Activated CD8-positive, alpha-beta memory T cell treated with anti-CD3 and anti-CD28 coated beads, Interleukin-2, amount 50 U/mL, for 1 hour (primary cell): ENCODE results near the gene NCKAP5.
"Not testable (repeated sequence)": the region's sequence is repeated elsewhere in the genome, so short reads cannot be mapped to it uniquely, and the experiment has no call there.

Experiments used
- DNase-seq: peaks from one replicate; pipeline ENCODE4 v3.0.0-alpha.2; 2020; ENCODE audit errors: extremely low read depth

The NCKAP5 gene

GRCh38 chr2:133209325-133209724, 358.9 kb downstream of the NCKAP5 start:
- no peak for DNase-seq

GRCh38 chr2:133206666-133207065, 361.6 kb downstream of the NCKAP5 start:
- DNase-seq, result not testable (repeated sequence)

GRCh38 chr2:133204421-133204820, 363.8 kb downstream of the NCKAP5 start:
- DNase-seq, result no peak

- DNase-seq, result no peak
Observed at GRCh38 chr2:133200684-133201421, 367.4 kb downstream of the NCKAP5 start.

- no peak for DNase-seq
Observed at GRCh38 chr2:133198678-133199077, 369.6 kb downstream of the NCKAP5 start.

GRCh38 chr2:133197156-133197555, 371.1 kb downstream of the NCKAP5 start:
- no peak for DNase-seq

GRCh38 chr2:133194777-133195335, 373.4 kb downstream of the NCKAP5 start:
- DNase-seq, result no peak

GRCh38 chr2:133194362-133194655, 374.0 kb downstream of the NCKAP5 start:
- DNase-seq, result no peak

GRCh38 chr2:133193544-133194361, 374.5 kb downstream of the NCKAP5 start:
- DNase-seq, result no peak

- no peak for DNase-seq
Observed at GRCh38 chr2:133192028-133192427, 376.2 kb downstream of the NCKAP5 start.

GRCh38 chr2:133177196-133177595, 391.1 kb downstream of the NCKAP5 start:
- DNase-seq, result no peak

- DNase-seq, result no peak
Observed at GRCh38 chr2:133175926-133176325, 392.3 kb downstream of the NCKAP5 start.

GRCh38 chr2:133173224-133173623, 395.0 kb downstream of the NCKAP5 start:
- no peak for DNase-seq

- DNase-seq, result no peak
Observed at GRCh38 chr2:133171393-133172004, 396.8 kb downstream of the NCKAP5 start.

GRCh38 chr2:133169274-133169912, 398.9 kb downstream of the NCKAP5 start:
- DNase-seq, result no peak

GRCh38 chr2:133167990-133168389, 400.3 kb downstream of the NCKAP5 start:
- no peak for DNase-seq

GRCh38 chr2:133167223-133167622, 401.0 kb downstream of the NCKAP5 start:
- DNase-seq, result no peak

GRCh38 chr2:133166031-133166430, 402.2 kb downstream of the NCKAP5 start:
- DNase-seq, result no peak

GRCh38 chr2:133163111-133163510, 405.2 kb downstream of the NCKAP5 start:
- no peak for DNase-seq

GRCh38 chr2:133158442-133158841, 409.8 kb downstream of the NCKAP5 start:
- DNase-seq, result no peak

GRCh38 chr2:133158024-133158423, 410.2 kb downstream of the NCKAP5 start:
- DNase-seq, result no peak

GRCh38 chr2:133157141-133157540, 411.1 kb downstream of the NCKAP5 start:
- no peak for DNase-seq
